Hematopoietic multipotent progenitor cell treated with erythropoietin and hydrocortisone succinate and interleukin-3 and kit ligand, for 15 days (in vitro differentiated cells): ENCODE results near the gene UPF3A.
"Not testable (repeated sequence)": the region's sequence is repeated elsewhere in the genome, so short reads cannot be mapped to it uniquely, and the experiment has no call there.

ENCODE experiments used
- DNase-seq: peaks from one replicate; pipeline ENCODE4 v3.0.0-alpha.2; 2015; ENCODE audit warnings: low spot score

UPF3A gene

DNA sequence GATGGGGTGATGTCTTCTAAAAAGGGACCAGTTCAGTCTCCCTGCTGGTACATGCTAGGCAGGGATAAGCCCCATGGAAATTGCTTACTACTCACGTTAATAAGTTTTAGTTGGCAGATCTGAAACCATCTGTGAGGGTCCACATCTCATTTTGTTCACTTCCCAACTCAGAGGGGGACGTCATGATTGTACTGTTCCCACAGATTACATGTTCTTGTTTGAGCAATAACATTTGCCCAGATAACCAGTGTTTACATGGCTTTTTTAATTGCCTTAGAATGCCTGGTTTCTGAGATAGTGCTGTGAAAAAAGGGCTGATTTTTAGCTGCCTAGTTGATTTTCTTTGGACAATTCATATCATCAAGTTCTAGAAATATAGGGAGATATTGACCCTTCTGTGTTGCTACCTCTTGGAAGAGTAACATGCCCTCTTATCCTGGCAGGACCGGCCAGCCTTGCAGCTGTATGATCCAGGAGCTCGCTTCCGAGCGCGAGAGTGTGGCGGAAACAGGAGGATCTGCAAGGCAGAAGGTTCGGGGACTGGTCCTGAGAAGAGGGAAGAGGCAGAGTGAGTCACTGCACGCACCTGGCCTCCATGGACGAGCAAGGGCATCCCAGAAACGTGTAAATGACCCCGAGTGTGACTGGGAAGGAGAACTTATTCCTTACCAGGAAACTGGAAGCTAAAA lies 23.1 kb downstream of the UPF3A start:
- DNase-seq, result no peak

DNA sequence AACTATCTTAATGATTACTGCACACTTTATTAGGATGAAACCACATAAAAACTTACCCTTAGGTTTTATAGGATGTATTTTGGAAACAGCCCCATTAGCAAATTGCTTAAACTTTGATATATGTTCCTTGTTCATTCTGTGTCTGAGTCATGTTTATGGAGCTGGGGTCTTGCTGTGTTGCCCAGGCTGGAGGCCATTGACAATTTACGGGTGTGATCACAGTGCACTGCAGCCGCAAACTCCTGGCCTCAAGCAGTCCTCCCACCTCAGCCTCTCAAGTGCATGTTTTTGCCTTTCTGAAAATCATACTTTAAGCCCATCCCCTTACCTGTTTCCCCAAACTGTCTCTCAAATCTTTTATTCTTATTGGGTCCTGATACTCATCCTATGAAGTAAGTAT lies 27.7 kb downstream of the UPF3A start:
- no peak for DNase-seq

DNA sequence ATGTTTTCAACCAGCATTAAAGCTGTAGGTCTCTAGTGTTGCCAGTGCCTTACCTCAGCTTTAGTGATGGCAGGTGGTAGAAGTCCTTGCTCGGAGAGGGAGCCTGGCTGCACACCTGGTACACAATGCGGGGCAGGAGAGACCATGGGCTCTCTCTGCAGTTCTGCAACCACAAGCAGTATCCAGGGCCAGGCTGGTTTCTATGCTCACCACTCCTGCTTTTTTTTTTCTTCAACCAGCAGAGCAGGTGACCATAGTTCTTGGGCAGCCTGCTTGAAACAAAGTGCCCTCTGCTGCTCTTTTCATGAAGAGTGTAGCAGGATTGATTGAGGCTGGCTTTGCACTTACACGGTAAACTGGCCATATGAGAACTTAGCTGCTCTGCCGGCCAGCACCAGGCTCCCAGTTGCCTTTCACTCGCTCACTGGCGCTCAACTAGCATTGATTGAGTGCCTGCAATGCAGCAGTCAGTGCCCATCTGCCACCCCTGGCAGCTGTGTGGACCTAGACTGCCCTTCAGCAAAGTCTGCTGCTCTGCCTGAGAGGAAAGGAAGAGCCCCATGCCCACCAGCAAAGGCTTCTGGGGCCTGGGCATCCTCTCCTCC lies 28.5 kb downstream of the UPF3A start:
- no peak for DNase-seq

DNA sequence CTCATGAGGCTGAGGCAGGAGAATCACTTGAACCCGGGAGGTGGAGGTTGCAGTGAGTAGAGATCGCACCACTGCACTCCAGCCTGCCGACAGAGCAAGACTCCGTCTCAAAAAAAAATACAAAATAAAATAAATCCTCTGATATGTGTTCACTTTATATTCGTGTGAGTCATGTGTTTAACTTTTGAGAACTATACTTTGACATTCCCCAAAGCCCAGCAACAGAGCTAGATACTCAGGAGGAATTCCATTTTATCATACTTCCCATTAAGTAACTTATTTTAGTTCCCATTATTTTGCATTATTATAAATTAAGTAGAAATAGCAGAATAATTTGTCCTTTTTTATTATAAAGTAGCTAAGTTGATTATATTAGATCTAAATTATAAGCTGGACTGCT lies 29.6 kb downstream of the UPF3A start:
- no peak for DNase-seq

DNA sequence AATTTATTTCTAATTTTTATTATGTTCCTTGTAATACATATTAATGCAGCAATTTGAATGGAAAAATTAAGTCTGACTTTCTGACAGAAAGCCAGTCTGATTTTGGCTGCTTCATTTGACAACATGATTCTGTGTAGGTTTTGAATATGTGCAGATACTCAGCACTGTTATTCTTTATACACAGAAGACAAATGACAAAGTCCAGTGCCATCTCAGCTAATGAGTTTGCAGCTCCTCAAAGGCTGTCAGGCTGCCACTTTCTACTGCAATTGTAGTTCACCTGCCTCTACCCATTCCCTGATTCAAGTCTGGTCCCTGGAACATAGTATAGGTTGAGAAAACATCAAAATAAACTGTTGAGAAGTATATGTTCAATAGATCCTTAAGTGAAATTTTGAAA lies 30.0 kb downstream of the UPF3A start:
- DNase-seq, result no peak

GRCh38 chr13:114311908-114312307 lies 30.5 kb downstream of the UPF3A start:
- no peak for DNase-seq

- DNase-seq, result peak; percentile 17
Observed at GRCh38 chr13:114313061-114313860, 31.9 kb downstream of the UPF3A start.

- peak; percentile 94 for DNase-seq
Observed at GRCh38 chr13:114314074-114314912, 32.9 kb downstream of the UPF3A start, which contains the start of gene CHAMP1. Gene CHAMP1 (plus strand): TSS chr13:114314503. CDS start chr13:114323843, 9,340 bp downstream.

DNA sequence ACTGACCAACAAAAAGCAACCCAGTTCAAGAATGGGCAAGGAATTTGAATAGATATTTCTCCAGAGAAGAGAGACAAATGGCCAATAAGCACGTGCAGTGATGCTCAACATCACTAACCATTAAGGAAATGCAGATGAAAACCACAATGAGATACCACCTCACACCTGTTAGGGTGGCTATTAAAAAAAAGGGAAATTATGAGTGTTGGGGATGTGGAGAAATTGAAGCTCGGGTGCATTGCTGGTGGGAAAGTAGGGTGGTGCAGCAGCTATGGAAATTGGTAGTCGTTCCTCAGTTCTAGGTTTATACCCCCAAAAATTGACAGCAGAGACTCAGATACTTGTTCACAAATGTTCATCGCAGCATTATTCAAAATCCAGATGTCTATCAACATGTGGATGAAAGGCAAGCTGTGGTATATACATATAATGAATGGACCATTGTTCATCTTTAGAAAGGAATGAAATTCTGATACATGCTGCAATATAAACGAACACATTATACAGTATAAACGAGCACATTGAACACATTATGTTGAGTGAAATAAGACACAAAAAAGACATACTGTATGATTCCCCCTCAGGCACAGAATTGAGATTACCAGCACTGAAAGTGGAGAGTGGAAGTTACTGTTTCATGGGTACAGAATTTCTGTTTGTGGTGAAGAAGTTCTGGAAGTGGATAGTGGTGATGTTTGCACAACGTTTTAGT lies 33.8 kb downstream of the UPF3A start:
- no peak for DNase-seq

GRCh38 chr13:114318624-114319023 lies 37.2 kb downstream of the UPF3A start:
- no peak for DNase-seq

GRCh38 chr13:114319441-114319913 lies 38.1 kb downstream of the UPF3A start:
- DNase-seq, result no peak

DNA sequence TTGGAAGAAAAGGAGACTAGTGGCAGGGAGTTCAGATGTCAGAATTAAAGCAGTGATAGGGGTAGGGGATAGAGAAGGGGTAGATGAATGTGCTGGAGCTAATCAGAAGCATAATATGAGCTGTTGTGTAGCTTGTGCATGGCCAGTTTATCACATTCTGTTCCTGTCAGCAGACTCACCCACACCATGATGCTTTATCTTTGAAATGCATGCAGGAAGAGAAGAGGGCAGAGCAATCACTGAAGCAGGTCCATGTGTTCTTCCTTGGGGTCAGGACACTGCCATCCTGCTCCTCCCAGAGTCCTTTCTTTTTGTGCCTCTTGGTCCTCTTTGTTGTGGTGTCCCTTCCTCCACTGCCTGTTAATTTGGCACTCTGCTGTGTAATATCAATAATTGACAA lies 38.7 kb downstream of the UPF3A start:
- DNase-seq, result peak; percentile 48

- DNase-seq, result no peak
Observed at GRCh38 chr13:114321256-114321655, 39.9 kb downstream of the UPF3A start.

- DNase-seq, result no peak
Observed at GRCh38 chr13:114323349-114323748, 41.9 kb downstream of the UPF3A start.

- no peak for DNase-seq
Observed at GRCh38 chr13:114324334-114324733, 42.9 kb downstream of the UPF3A start.

GRCh38 chr13:114325729-114326128 lies 44.3 kb downstream of the UPF3A start:
- DNase-seq, result no peak

DNA sequence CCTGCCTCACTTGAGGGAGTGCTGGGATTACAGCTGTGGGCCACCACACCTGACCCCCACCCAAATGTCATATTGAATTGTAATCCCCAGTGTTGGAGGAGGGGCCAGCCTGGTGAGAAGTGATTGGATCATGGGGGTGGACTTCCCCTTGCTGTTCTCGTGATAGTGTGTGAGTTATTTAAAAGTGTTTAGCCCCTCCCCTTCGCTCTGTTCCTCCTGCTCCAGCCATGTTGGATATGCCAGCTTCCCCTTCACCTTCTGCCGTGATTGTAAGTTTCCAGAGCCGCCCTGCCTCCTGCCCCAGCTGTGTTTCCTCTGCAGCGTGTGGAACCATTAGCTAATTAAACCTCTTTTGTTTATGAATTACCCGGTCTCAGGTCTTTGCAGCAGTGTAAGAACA lies 46.6 kb downstream of the UPF3A start:
- DNase-seq, result no peak

DNA sequence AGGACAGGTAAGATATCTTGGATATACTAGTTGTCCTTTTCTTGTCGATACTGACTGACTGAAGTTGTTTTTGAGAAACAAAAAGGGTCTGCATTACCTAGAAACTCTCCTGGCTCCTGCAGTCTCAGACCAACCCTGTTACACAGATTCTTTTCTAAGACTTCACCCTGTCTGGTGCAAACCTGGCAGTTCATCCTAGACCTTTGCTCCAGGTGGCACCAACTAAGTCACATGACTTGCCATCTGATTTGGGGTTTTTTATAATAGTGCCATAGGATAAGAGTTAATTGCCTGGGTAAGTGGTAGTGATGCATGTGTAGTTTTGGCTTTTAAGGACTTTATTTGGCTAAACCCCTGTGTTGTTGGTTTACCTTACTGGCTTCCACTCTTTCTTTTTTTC lies 47.2 kb downstream of the UPF3A start:
- DNase-seq, result no peak

DNA sequence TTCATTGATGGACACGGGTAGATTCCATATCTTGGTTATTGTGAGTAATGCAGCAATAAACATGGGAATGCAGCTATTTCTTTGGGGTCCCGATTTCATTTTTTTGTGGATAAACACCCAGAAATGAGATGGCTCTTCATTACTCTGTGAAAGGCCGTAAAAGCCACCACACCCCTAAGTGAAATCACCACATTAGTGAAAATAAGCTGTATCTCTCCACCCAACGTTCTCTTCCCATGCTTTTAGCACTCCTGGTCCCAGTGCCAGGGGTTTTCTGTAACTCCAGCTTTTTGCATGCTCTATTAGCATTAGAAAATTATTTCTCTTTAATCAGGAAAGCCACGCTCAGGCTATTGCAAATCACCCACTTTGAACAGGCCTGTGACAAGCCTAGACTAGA lies 48.7 kb downstream of the UPF3A start:
- DNase-seq, result no peak

DNA sequence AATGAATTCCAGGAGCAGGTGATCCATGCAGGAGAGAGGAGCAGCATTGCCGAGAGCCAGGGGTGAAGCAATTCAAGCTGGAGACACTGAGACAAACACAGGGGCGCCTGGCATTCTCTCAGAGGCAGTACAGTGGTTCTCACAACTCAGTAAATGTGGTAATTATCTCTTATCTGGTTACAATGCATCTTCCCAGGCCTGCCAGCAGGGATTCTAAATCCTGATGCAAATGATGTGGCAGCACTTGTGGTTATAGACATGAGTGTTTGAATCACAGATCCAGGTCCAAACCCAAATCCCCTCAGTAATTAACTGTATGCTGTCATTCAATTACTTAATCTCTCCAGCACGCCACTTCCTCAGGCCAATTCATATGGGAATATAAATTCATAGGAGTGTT lies 52.5 kb downstream of the UPF3A start:
- not testable (repeated sequence) for DNase-seq

- DNase-seq, result no peak
Observed at GRCh38 chr13:114334305-114335053, 53.1 kb downstream of the UPF3A start.
